Neuronal stem cell (in vitro differentiated cells): ENCODE measurements around the gene PDSS1.

Experiments
- DNase-seq: peaks from one replicate; pipeline ENCODE4 v3.0.0-alpha.2; 2013; ENCODE audit warnings: low spot score
- H2AFZ ChIP-seq: one replicate; pipeline ENCODE4 v1.6.1; 2013; ENCODE audit warnings: mild to moderate bottlenecking, low read length, inconsistent platforms
- H2AK5ac ChIP-seq: 2 replicates; pipeline ENCODE4 v1.6.1; 2013; ENCODE audit warnings: low read depth, mild to moderate bottlenecking, inconsistent platforms, low read length, moderate library complexity, mixed read lengths
- H2BK120ac ChIP-seq: 2 replicates; pipeline ENCODE4 v1.6.1; 2013; ENCODE audit warnings: low read depth, mild to moderate bottlenecking, inconsistent platforms, low read length, moderate library complexity, mixed read lengths
- H2BK12ac ChIP-seq: one replicate; pipeline ENCODE4 v1.6.1; 2013; ENCODE audit warnings: low read length, inconsistent platforms
- H2BK15ac ChIP-seq: 2 replicates; pipeline ENCODE4 v1.6.1; 2013; ENCODE audit warnings: mild to moderate bottlenecking, low read length, inconsistent platforms, mixed read lengths
- H2BK5ac ChIP-seq: one replicate; pipeline ENCODE4 v1.6.1; 2013; ENCODE audit warnings: inconsistent platforms, mild to moderate bottlenecking, low read length, moderate library complexity
- H3K14ac ChIP-seq: one replicate; pipeline ENCODE4 v1.6.1; 2013; ENCODE audit warnings: low read length, inconsistent platforms
- H3K18ac ChIP-seq: 2 replicates; pipeline ENCODE4 v1.6.1; 2013; ENCODE audit warnings: low read length, inconsistent platforms
- H3K23ac ChIP-seq: 2 replicates; pipeline ENCODE4 v1.6.1; 2013; ENCODE audit warnings: low read depth, mild to moderate bottlenecking, mixed read lengths, low read length, inconsistent platforms; ENCODE audit not compliant: poor library complexity
- H3K27ac ChIP-seq: replicated peaks from 3 replicates; pipeline ENCODE4 v1.5.1; 2013; ENCODE audit warnings: low read length, inconsistent platforms
- H3K27me3 ChIP-seq, 3 experiments: 2 replicates each; pipeline ENCODE4 v1.6.1; 2013; ENCODE audit warnings: low read length in 3 of 3, mild to moderate bottlenecking in 2 of 3, inconsistent platforms in 1 of 3, low read depth in 1 of 3, mixed read lengths in 1 of 3, moderate library complexity in 1 of 3; ENCODE audit not compliant: control insufficient read depth in 3 of 3, insufficient read depth in 3 of 3
- H3K36me3 ChIP-seq, 2 donors: replicated peaks in 1 of 2; 2 replicates each; pipeline ENCODE4 v1.6.1; 2013; ENCODE audit warnings: low read length in 2 of 2; ENCODE audit not compliant: control insufficient read depth in 2 of 2, insufficient read depth in 2 of 2
- H3K4ac ChIP-seq: 2 replicates; pipeline ENCODE4 v1.6.1; 2013; ENCODE audit warnings: inconsistent platforms, mild to moderate bottlenecking, low read length, moderate library complexity
- H3K4me1 ChIP-seq, 2 donors: 1 replicate in 1 of 2; 2 replicates in 1 of 2; pipeline ENCODE4 v1.6.1; 2013; ENCODE audit warnings: low read length in 2 of 2, low read depth in 1 of 2; ENCODE audit not compliant: control insufficient read depth in 2 of 2, insufficient read depth in 1 of 2
- H3K4me2 ChIP-seq: one replicate; pipeline ENCODE4 v1.6.1; 2013; ENCODE audit warnings: mild to moderate bottlenecking, low read length, inconsistent platforms; ENCODE audit not compliant: insufficient read depth, poor library complexity, severe bottlenecking
- H3K4me3 ChIP-seq, 2 donors: 2 replicates each; pipeline ENCODE4 v1.5.1; 2013; ENCODE audit warnings: low read length in 2 of 2, mild to moderate bottlenecking in 2 of 2, inconsistent platforms in 1 of 2, moderate library complexity in 1 of 2
- H3K79me1 ChIP-seq: one replicate; pipeline ENCODE4 v1.6.1; 2013; ENCODE audit warnings: low read depth, mild to moderate bottlenecking, inconsistent platforms, low read length, moderate library complexity
- H3K9ac ChIP-seq: one replicate; pipeline ENCODE4 v1.6.1; 2013; ENCODE audit warnings: mild to moderate bottlenecking, low read depth, low read length, inconsistent platforms; ENCODE audit not compliant: poor library complexity
- H3K9me3 ChIP-seq, 2 donors: replicated peaks in 1 of 2; 2 replicates each; pipeline versions ENCODE3 to v1.6.1; 2013; ENCODE audit warnings: low read length in 2 of 2, mild to moderate bottlenecking in 2 of 2, inconsistent platforms in 1 of 2, low read depth in 1 of 2, mixed read lengths in 1 of 2, moderate library complexity in 1 of 2; ENCODE audit not compliant: control insufficient read depth in 2 of 2, insufficient read depth in 1 of 2
- H4K8ac ChIP-seq: one replicate; pipeline ENCODE4 v1.6.1; 2013; ENCODE audit warnings: low read depth, mild to moderate bottlenecking, inconsistent platforms, low read length, moderate library complexity
- H4K91ac ChIP-seq: one replicate; pipeline ENCODE4 v1.6.1; 2013; ENCODE audit warnings: low read length, low read depth, mild to moderate bottlenecking, inconsistent platforms; ENCODE audit not compliant: poor library complexity
- WGBS, 2 donors: extraction: QIAGEN DNeasy Blood & Tissue Kit; methylation state at CpG; one replicate each; pipeline ENCODE4 v1.1.7; 2013; ENCODE audit warnings: missing lambda C conversion rate in 2 of 2, mixed read lengths in 1 of 2; ENCODE audit not compliant: insufficient read length in 2 of 2, insufficient replicate concordance in 1 of 2; ENCODE audit errors: extremely low coverage in 2 of 2; 5-methylcytosine and 5-hydroxymethylcytosine counted together

Gene PDSS1

GRCh38 chr10:26703974-26704373, 6.5 kb downstream of the PDSS1 start:
- H3K4ac ChIP-seq: no peak overlapping the region
- no peak overlapping the region for H3K9ac ChIP-seq
- H3K9me3 ChIP-seq: peaks cover 0 to 4% of the 10 kb centered on the region in 2 donors
- DNase-seq: no peak
- H2BK120ac ChIP-seq: no peak overlapping the region
- H3K27ac ChIP-seq: no peak overlapping the region
- no peak overlapping the region for H3K18ac ChIP-seq
- H2BK12ac ChIP-seq: no peak overlapping the region
- no peak overlapping the region for H2BK15ac ChIP-seq
- no peak overlapping the region for H2BK5ac ChIP-seq
- no peaks in the 10 kb centered on the region for H3K79me1 ChIP-seq
- H2AK5ac ChIP-seq: no peak overlapping the region
- H3K36me3 ChIP-seq: peaks cover 17 to 68% of the 10 kb centered on the region in 2 donors
- H4K91ac ChIP-seq: no peak overlapping the region
- no peaks in the 10 kb centered on the region for H3K27me3 ChIP-seq
- no peak overlapping the region for H3K4me2 ChIP-seq
- no peak overlapping the region for H3K4me3 ChIP-seq
- no peaks in the 10 kb centered on the region for H3K4me1 ChIP-seq
- no peak overlapping the region for H3K14ac ChIP-seq
- no peak overlapping the region for H4K8ac ChIP-seq
- no CpG with 5 or more reads among the region's 9 CpGs for WGBS, 2 donors
- no peak overlapping the region for H3K23ac ChIP-seq
- no peak overlapping the region for H2AFZ ChIP-seq

GRCh38 chr10:26706206-26706605, 8.7 kb downstream of the PDSS1 start:
- H2BK120ac ChIP-seq: no peak overlapping the region
- DNase-seq: no peak
- no CpG with 5 or more reads among the region's 6 CpGs for WGBS, 2 donors

GRCh38 chr10:26706936-26707335, 9.4 kb downstream of the PDSS1 start:
- Histone ChIP-seq H2BK12ac (no peak overlapping the region), H3K36me3 (peaks cover 18 to 60% of the 10 kb centered on the region in 2 donors), H3K27me3 (no peaks in the 10 kb centered on the region), H2BK120ac (no peak overlapping the region), H3K4me3 (no peak overlapping the region), H3K18ac (no peak overlapping the region), H4K91ac (no peak overlapping the region), H2BK15ac (no peak overlapping the region), H2BK5ac (no peak overlapping the region), H3K4me2 (no peak overlapping the region), H3K23ac (no peak overlapping the region), H2AFZ (no peak overlapping the region), H3K4me1 (no peaks in the 10 kb centered on the region), H3K14ac (no peak overlapping the region), H3K79me1 (no peaks in the 10 kb centered on the region), H3K9ac (no peak overlapping the region), H4K8ac (peak overlapping the region; percentile 44), H3K9me3 (no peaks in the 10 kb centered on the region), H2AK5ac (no peak overlapping the region), H3K27ac (no peak overlapping the region), H3K4ac (no peak overlapping the region)
- no peak for DNase-seq
- WGBS, 2 donors: no CpG with 5 or more reads among the region's 10 CpGs

More at GRCh38 chr10:26706206-26706605, 8.7 kb downstream of the PDSS1 start:
- H2AFZ ChIP-seq: no peak overlapping the region
- no peaks in the 10 kb centered on the region for H3K27me3 ChIP-seq
- no peak overlapping the region for H3K14ac ChIP-seq
- H4K8ac ChIP-seq: no peak overlapping the region
- no peak overlapping the region for H3K27ac ChIP-seq
- no peak overlapping the region for H2BK15ac ChIP-seq
- H3K18ac ChIP-seq: no peak overlapping the region
- no peak overlapping the region for H2BK12ac ChIP-seq
- no peak overlapping the region for H3K4me2 ChIP-seq
- H4K91ac ChIP-seq: no peak overlapping the region
- no peaks in the 10 kb centered on the region for H3K9me3 ChIP-seq
- no peaks in the 10 kb centered on the region for H3K4me1 ChIP-seq
- no peak overlapping the region for H3K23ac ChIP-seq
- no peak overlapping the region for H3K4me3 ChIP-seq
- no peaks in the 10 kb centered on the region for H3K79me1 ChIP-seq
- H2BK5ac ChIP-seq: no peak overlapping the region
- peaks cover 18 to 67% of the 10 kb centered on the region in 2 donors for H3K36me3 ChIP-seq
- H3K9ac ChIP-seq: no peak overlapping the region
- no peak overlapping the region for H2AK5ac ChIP-seq
- H3K4ac ChIP-seq: no peak overlapping the region

- no peak overlapping the region for H2BK120ac ChIP-seq
- no peak overlapping the region for H3K18ac ChIP-seq
- no peak overlapping the region for H2AK5ac ChIP-seq
- no peak overlapping the region for H2BK15ac ChIP-seq
- no peaks in the 10 kb centered on the region for H3K4me1 ChIP-seq
- no peak overlapping the region for H2BK5ac ChIP-seq
- no peak overlapping the region for H2BK12ac ChIP-seq
- H4K91ac ChIP-seq: no peak overlapping the region
- no peak overlapping the region for H4K8ac ChIP-seq
- no peak overlapping the region for H3K9ac ChIP-seq
- no peaks in the 10 kb centered on the region for H3K79me1 ChIP-seq
- DNase-seq: no peak
- no peak overlapping the region for H3K14ac ChIP-seq
- H3K4me2 ChIP-seq: no peak overlapping the region
- no CpG with 5 or more reads among the region's 5 CpGs for WGBS, 2 donors
- H3K27ac ChIP-seq: no peak overlapping the region
- H3K36me3 ChIP-seq: peaks cover 13 to 56% of the 10 kb centered on the region in 2 donors
- H3K4me3 ChIP-seq: no peak overlapping the region
- H2AFZ ChIP-seq: no peak overlapping the region
- H3K4ac ChIP-seq: no peak overlapping the region
- H3K9me3 ChIP-seq: no peaks in the 10 kb centered on the region
- no peaks in the 10 kb centered on the region for H3K27me3 ChIP-seq
- no peak overlapping the region for H3K23ac ChIP-seq
Observed at GRCh38 chr10:26711324-26711723, 13.8 kb downstream of the PDSS1 start.
